OCI-LY7 (cell line): ENCODE data around the gene STAP2.

Experiments used
- CTCF ChIP-seq: fragments of 200-600 bp; sonication (generic); conservative IDR thresholded peaks from 2 replicates; pipeline ENCODE4 v1.5.1; 2014; ENCODE audit warnings: mild to moderate bottlenecking, antibody characterized with exemption, low read length, moderate library complexity, mixed read lengths
- EZH2phosphoT487 ChIP-seq: fragments of 200-600 bp; sonication (generic); IDR thresholded peaks from 2 replicates; pipeline ENCODE4 v1.6.1; 2018; ENCODE audit warnings: low read depth, borderline replicate concordance, mild to moderate bottlenecking, mixed run types, antibody characterized with exemption, low read length, moderate library complexity, mixed read lengths

- TF ChIP-seq CTCF (no peak), EZH2phosphoT487 (no peak)
Measured at GRCh38 chr19:4302243-4302640, 36.4 kb downstream of the STAP2 start, which contains the start of gene TMIGD2.
